ENCODE results near the gene TMEM150C.

The TMEM150C gene

DNA sequence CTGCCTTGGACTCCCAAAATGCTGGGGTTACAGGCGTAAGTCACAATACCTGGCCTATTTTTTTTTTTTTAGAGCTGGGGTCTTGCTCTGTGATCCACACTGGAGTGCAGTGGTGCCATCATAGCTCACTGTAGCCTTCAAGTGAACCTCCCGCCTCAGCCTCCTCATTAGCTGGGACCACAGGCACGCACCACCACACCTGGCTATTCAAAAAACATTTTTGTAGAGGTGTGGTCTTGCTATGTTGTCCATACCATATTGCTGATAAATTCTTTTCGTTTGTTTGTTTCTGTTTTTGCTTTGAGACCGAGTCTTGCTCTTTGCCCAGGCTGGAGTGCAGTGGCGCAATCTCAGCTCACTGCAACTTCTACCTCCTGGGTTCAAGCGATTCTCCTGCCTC lies 109.8 kb downstream of the TMEM150C start:
- Histone ChIP-seq H3K27ac (ENCODE audit: low read depth, low read length, severe bottlenecking) (no peak overlapping the region), H3K4me3 (ENCODE audit: extremely low read depth, insufficient read depth, low read length, poor library complexity, severe bottlenecking) (no peak overlapping the region), H3K9me3 (ENCODE audit: control insufficient read depth, low read length) (no peaks in the 10 kb centered on the region), H3K36me3 (ENCODE audit: control insufficient read depth, insufficient read depth, low read length) (peaks cover 82% of the 10 kb centered on the region), H3K4me1 (ENCODE audit: control insufficient read depth, insufficient read depth, low read length, poor library complexity, severe bottlenecking) (no peaks in the 10 kb centered on the region)
- WGBS, 2 experiments (ENCODE audit: insufficient coverage in 2 of 2): 93 to 98% methylated on average over 4 to 6 of the region's 7 CpGs

DNA sequence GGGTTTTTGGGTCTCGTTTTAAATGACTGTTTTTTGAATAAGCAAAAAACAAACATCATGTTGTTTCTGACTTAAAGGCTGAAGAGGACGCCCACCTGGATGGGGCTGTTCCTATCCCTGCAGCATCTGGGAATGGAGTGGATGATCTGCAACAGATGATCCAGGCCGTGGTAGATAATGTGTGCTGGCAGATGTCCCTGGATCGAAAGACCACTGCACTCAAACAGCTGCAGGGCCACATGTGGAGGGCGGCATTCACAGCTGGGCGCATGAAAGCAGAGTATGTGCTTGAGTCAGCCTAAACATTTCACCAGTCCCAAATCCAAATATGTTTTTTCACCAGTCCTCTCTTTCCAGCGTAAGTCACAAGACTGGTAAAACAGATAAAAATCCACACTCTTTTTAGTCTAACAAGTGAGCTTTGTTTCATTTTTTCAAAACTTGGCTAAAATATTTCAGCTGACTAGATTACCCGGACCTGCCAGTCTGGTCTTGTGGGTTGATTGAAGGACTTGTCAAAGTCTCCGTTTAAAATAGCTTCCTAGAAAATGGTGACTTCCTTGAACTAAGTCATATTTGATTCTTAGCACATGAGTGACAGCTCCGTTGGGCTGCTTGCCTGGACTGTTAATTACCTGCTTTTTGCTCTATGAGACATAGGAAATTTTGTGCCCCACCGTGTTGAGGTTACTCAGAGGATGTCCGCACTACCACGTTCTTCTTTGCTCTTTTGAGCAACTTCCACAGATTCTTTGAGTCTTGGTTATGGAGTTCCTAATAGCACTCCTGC lies 110.6 kb downstream of the TMEM150C start:
- H3K36me3 ChIP-seq (ENCODE audit: control insufficient read depth, insufficient read depth, low read length): peaks cover 79% of the 10 kb centered on the region
- no peak overlapping the region for H3K27ac ChIP-seq (ENCODE audit: low read depth, low read length, severe bottlenecking)
- no peaks in the 10 kb centered on the region for H3K4me1 ChIP-seq (ENCODE audit: control insufficient read depth, insufficient read depth, low read length, poor library complexity, severe bottlenecking)
- 95% methylated on average over 12 of the region's 13 CpGs for WGBS, 2 experiments (ENCODE audit: insufficient coverage in 2 of 2)
- no peaks in the 10 kb centered on the region for H3K9me3 ChIP-seq (ENCODE audit: control insufficient read depth, low read length)
- H3K4me3 ChIP-seq (ENCODE audit: extremely low read depth, insufficient read depth, low read length, poor library complexity, severe bottlenecking): no peak overlapping the region

GRCh38 chr4:82447886-82448285 lies 113.9 kb downstream of the TMEM150C start:
- no peaks in the 10 kb centered on the region for H3K4me1 ChIP-seq (ENCODE audit: control insufficient read depth, insufficient read depth, low read length, poor library complexity, severe bottlenecking)
- 86% methylated on average over 1 of the region's 1 CpG; no CpG with 5 or more reads in 1 of the 2 experiments for WGBS, 2 experiments (ENCODE audit: insufficient coverage in 2 of 2)
- no peaks in the 10 kb centered on the region for H3K9me3 ChIP-seq (ENCODE audit: control insufficient read depth, low read length)
- no peak overlapping the region for H3K27ac ChIP-seq (ENCODE audit: low read depth, low read length, severe bottlenecking)
- H3K4me3 ChIP-seq (ENCODE audit: extremely low read depth, insufficient read depth, low read length, poor library complexity, severe bottlenecking): no peak overlapping the region
- H3K36me3 ChIP-seq (ENCODE audit: control insufficient read depth, insufficient read depth, low read length): peaks cover 61% of the 10 kb centered on the region

DNA sequence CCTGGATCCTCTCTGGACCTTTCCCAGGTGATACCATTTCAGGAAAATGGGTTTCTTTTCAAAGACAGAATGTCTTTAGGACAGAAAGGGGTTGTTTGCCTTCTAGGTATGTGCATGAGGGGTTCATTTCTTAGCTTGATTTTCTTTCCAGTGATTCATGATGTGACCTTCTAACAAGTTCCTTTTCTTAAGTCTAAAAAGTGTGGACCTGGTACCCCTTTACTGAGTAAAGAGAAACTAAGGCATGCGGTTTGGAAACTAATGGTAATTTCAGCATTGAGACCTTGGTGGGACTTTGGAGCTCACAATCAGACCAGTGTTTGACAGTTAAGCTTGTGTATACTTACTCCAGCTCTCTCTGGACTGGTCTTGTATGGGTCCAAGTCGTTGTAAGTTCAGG lies 122.7 kb downstream of the TMEM150C start:
- H3K36me3 ChIP-seq (ENCODE audit: control insufficient read depth, insufficient read depth, low read length): peaks cover 37% of the 10 kb centered on the region

DNA sequence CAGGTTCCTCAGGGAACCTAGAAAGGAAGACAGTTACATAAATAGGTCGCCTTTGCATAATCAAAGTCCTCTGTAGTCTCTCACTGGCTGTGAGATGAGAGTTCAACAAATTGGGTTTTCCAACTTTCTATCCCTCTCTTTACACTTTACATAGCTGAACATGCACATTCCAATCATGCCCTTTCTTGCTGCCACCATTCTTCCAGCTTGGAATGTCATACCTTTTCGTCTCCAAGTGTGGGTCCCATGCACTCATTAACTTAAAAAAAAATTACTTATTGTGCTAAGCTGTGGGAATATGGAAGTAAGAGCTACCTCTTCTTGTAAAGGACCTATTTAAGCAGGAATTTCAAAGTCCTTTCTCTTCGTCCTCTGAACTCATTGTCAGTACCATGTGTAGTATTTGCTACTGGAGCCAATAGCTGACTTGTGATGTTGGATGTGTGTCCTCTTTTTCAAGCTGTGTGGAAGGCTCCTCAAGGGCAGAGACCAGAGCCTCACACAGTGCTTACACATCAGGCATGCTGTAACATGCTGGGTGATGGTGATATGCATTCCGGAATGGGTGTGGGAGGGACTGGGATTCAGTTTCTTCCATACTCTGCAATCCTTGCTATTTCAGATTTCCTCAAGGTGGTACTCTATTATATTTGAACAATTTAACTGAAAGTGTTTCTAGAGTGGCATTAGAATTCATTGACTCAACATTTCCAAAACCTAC lies 124.3 kb downstream of the TMEM150C start:
- no peak overlapping the region for H3K27ac ChIP-seq (ENCODE audit: low read depth, low read length, severe bottlenecking)
- H3K4me1 ChIP-seq (ENCODE audit: control insufficient read depth, insufficient read depth, low read length, poor library complexity, severe bottlenecking): peaks cover 11% of the 10 kb centered on the region
- no peak overlapping the region for H3K4me3 ChIP-seq (ENCODE audit: extremely low read depth, insufficient read depth, low read length, poor library complexity, severe bottlenecking)
- no peaks in the 10 kb centered on the region for H3K9me3 ChIP-seq (ENCODE audit: control insufficient read depth, low read length)
- 100% methylated on average over 1 of the region's 4 CpGs; no CpG with 5 or more reads in 1 of the 2 experiments for WGBS, 2 experiments (ENCODE audit: insufficient coverage in 2 of 2)
- H3K36me3 ChIP-seq (ENCODE audit: control insufficient read depth, insufficient read depth, low read length): peaks cover 35% of the 10 kb centered on the region

More for the DNA sequence above, 122.7 kb downstream of the TMEM150C start:
- 100% methylated on average over 1 of the region's 2 CpGs; no CpG with 5 or more reads in 1 of the 2 experiments for WGBS, 2 experiments (ENCODE audit: insufficient coverage in 2 of 2)
- H3K9me3 ChIP-seq (ENCODE audit: control insufficient read depth, low read length): no peaks in the 10 kb centered on the region
- H3K4me3 ChIP-seq (ENCODE audit: extremely low read depth, insufficient read depth, low read length, poor library complexity, severe bottlenecking): no peak overlapping the region
- H3K27ac ChIP-seq (ENCODE audit: low read depth, low read length, severe bottlenecking): no peak overlapping the region
- H3K4me1 ChIP-seq (ENCODE audit: control insufficient read depth, insufficient read depth, low read length, poor library complexity, severe bottlenecking): peaks cover 7% of the 10 kb centered on the region

- Histone ChIP-seq H3K36me3 (ENCODE audit: control insufficient read depth, insufficient read depth, low read length) (peaks cover 35% of the 10 kb centered on the region), H3K4me1 (ENCODE audit: control insufficient read depth, insufficient read depth, low read length, poor library complexity, severe bottlenecking) (peaks cover 11% of the 10 kb centered on the region), H3K4me3 (ENCODE audit: extremely low read depth, insufficient read depth, low read length, poor library complexity, severe bottlenecking) (no peak overlapping the region), H3K27ac (ENCODE audit: low read depth, low read length, severe bottlenecking) (no peak overlapping the region), H3K9me3 (ENCODE audit: control insufficient read depth, low read length) (no peaks in the 10 kb centered on the region)
- 83 to 89% methylated on average over 2 to 3 of the region's 4 CpGs for WGBS, 2 experiments (ENCODE audit: insufficient coverage in 2 of 2)
These were observed 125.0 kb downstream of the TMEM150C start for GRCh38 chr4:82436780-82437179.

DNA sequence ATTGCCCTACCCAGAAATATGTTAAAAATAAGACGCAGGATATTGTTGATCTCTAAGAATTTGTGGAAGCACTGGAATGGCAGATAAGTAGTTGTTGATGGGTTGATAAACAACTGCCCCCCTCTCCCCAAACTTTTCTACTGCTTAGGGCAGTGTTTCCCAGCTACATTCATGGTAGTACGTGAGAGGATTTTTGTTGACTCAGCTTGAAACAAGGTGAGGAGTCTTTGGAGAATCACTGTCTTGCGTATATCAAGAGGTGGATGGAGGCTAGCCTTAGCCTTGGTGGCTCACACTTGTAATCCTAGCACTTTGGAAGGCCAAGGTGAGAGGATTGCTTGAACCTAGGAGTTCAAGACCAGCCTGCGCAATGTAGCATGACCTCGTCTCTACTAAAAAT lies 125.7 kb downstream of the TMEM150C start:
- Histone ChIP-seq H3K36me3 (ENCODE audit: control insufficient read depth, insufficient read depth, low read length) (peaks cover 35% of the 10 kb centered on the region), H3K4me1 (ENCODE audit: control insufficient read depth, insufficient read depth, low read length, poor library complexity, severe bottlenecking) (peaks cover 11% of the 10 kb centered on the region), H3K27ac (ENCODE audit: low read depth, low read length, severe bottlenecking) (no peak overlapping the region), H3K4me3 (ENCODE audit: extremely low read depth, insufficient read depth, low read length, poor library complexity, severe bottlenecking) (no peak overlapping the region), H3K9me3 (ENCODE audit: control insufficient read depth, low read length) (no peaks in the 10 kb centered on the region)
- 92 to 95% methylated on average over 3 to 4 of the region's 5 CpGs for WGBS, 2 experiments (ENCODE audit: insufficient coverage in 2 of 2)

GRCh38 chr4:82434949-82435348 lies 126.8 kb downstream of the TMEM150C start:
- peaks cover 35% of the 10 kb centered on the region for H3K36me3 ChIP-seq (ENCODE audit: control insufficient read depth, insufficient read depth, low read length)
- WGBS, 2 experiments (ENCODE audit: insufficient coverage in 2 of 2): 100% methylated on average over 2 to 4 of the region's 7 CpGs
- H3K4me3 ChIP-seq (ENCODE audit: extremely low read depth, insufficient read depth, low read length, poor library complexity, severe bottlenecking): no peak overlapping the region
- peaks cover 11% of the 10 kb centered on the region for H3K4me1 ChIP-seq (ENCODE audit: control insufficient read depth, insufficient read depth, low read length, poor library complexity, severe bottlenecking)
- H3K27ac ChIP-seq (ENCODE audit: low read depth, low read length, severe bottlenecking): no peak overlapping the region
- H3K9me3 ChIP-seq (ENCODE audit: control insufficient read depth, low read length): no peaks in the 10 kb centered on the region

DNA sequence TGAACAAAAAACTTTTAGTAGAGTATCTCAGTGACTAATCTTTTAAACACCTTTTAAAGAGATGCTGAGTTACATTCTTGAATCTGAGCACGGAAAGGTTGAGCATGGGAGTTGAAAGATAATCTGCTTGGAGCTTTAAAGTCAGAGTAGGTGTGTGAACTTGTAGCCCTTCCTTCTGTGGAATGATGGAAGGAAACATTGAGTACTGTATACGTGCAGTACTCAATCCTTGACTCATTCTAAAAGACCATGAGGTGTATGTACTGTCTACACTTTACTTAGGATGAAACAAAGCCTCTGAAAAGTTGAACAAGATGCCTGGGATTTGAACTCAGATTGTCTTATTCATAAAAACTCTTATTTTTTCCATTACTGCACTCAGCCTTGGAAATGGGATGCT lies 128.0 kb downstream of the TMEM150C start:
- peaks cover 31% of the 10 kb centered on the region for H3K36me3 ChIP-seq (ENCODE audit: control insufficient read depth, insufficient read depth, low read length)
- no peak overlapping the region for H3K27ac ChIP-seq (ENCODE audit: low read depth, low read length, severe bottlenecking)
- no peak overlapping the region for H3K4me3 ChIP-seq (ENCODE audit: extremely low read depth, insufficient read depth, low read length, poor library complexity, severe bottlenecking)
- peaks cover 11% of the 10 kb centered on the region for H3K4me1 ChIP-seq (ENCODE audit: control insufficient read depth, insufficient read depth, low read length, poor library complexity, severe bottlenecking)
- WGBS, 2 experiments (ENCODE audit: insufficient coverage in 2 of 2): 83% methylated on average over 1 of the region's 2 CpGs; no CpG with 5 or more reads in 1 of the 2 experiments
- H3K9me3 ChIP-seq (ENCODE audit: control insufficient read depth, low read length): no peaks in the 10 kb centered on the region

Measured in mesodermal cell (in vitro differentiated cells).